ENCODE results near the gene PAPPA2. TPM values are rescaled to one million over a fixed set of nuclear protein-coding genes. Genes with fewer than 3 reads are reported as not detected.
"Not testable (repeated sequence)": the region's sequence is repeated elsewhere in the genome, so short reads cannot be mapped to it uniquely, and the experiment has no call there.

PAPPA2 gene
- total and polyA plus RNA-seq, 2 donors (not counting 1 experiment from before 2014, with no cell fraction given): 0.24 to 4.1 TPM

DNA sequence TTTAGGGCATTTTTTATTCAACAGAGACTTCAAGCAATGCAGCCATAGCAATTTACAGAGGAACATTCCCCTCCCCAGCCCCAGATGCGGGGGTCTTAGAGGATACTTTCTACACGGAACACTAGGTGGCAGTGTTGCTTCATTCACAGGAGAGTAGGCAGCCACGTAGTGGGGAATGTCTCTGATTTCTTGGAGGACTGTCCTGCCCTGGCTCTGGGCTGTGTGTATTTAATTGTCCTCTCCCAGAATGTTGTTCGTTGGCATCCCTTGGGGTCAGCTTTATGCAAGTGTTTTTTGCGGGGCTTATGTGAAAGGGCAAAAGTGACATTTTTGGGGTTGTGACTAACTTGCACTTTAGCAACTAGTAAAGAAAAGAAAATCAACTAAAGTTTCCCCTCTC lies 96.9 kb downstream of the PAPPA2 start:
- Histone ChIP-seq H3K27me3 (ENCODE audit: control insufficient read depth, insufficient read depth, low read length) (peaks cover 3% of the 10 kb centered on the region), H3K9me3 (ENCODE audit: control insufficient read depth, insufficient read depth, low read depth, low read length) (no peaks in the 10 kb centered on the region), H3K36me3 (ENCODE audit: control insufficient read depth, insufficient read depth, low read length) (no peaks in the 10 kb centered on the region), H2AFZ (ENCODE audit: low read length) (no peak overlapping the region), H3K4me3 (replicated peaks in 1 of 4; ENCODE audit: control extremely low read depth in 1 of 4, insufficient read depth in 1 of 4, low read depth in 3 of 4, low read length in 4 of 4) (no peak overlapping the region), H3K79me2 (ENCODE audit: control insufficient read depth, insufficient read depth, low read length) (no peaks in the 10 kb centered on the region), H3K4me2 (ENCODE audit: extremely low read depth, insufficient read depth, low read length) (no peak overlapping the region), H4K20me1 (ENCODE audit: control insufficient read depth, extremely low read depth, insufficient read depth, low read length) (no peaks in the 10 kb centered on the region), H3K4me1 (ENCODE audit: control insufficient read depth, extremely low read depth, insufficient read depth, low read length) (no peaks in the 10 kb centered on the region), H3K9ac (ENCODE audit: insufficient read depth, low read length) (no peak overlapping the region), H3K27ac (ENCODE audit: insufficient read depth, low read length) (no peak overlapping the region)
- DNase-seq (ENCODE audit: low read depth in 2 of 2): peak; percentile 50 to 67
- no peak for TF ChIP-seq EZH2 (IDR thresholded peaks at IDR 0.05; ENCODE audit: low read length, missing control alignments)
- peak; percentile 79 to 99 for TF ChIP-seq CTCF (conservative IDR thresholded peaks at IDR 0.05 in 1 of 2, IDR thresholded peaks at IDR 0.05 in 1 of 2; ENCODE audit: low read depth in 1 of 2, low read length in 2 of 2)

DNA sequence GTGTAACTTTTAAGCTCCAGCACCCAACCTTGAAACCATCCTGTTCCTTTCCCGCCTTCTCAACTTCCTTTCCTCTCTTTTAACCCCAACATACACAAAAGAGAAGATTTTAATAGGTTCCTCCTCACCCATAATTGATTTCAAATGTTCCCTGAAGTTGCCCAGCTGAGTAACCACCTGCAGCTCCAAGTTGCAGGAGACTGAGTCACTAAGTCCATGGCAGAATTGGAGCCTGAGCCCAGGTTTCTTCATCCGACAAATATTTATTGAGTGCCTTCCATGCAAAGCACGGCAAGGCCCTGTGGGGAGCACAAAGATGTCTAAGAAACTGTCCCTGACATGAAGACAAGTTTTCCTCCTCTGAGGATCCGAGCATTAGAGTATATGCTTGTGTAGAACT lies 97.7 kb downstream of the PAPPA2 start:
- TF ChIP-seq CTCF (conservative IDR thresholded peaks at IDR 0.05 in 1 of 2, IDR thresholded peaks at IDR 0.05 in 1 of 2; ENCODE audit: low read depth in 1 of 2, low read length in 2 of 2) (no peak), EZH2 (IDR thresholded peaks at IDR 0.05; ENCODE audit: low read length, missing control alignments) (no peak)
- peaks cover 3% of the 10 kb centered on the region for H3K27me3 ChIP-seq (ENCODE audit: control insufficient read depth, insufficient read depth, low read length)
- H3K27ac ChIP-seq (ENCODE audit: insufficient read depth, low read length): no peak overlapping the region
- no peaks in the 10 kb centered on the region for H3K79me2 ChIP-seq (ENCODE audit: control insufficient read depth, insufficient read depth, low read length)
- H2AFZ ChIP-seq (ENCODE audit: low read length): no peak overlapping the region
- H3K9me3 ChIP-seq (ENCODE audit: control insufficient read depth, insufficient read depth, low read depth, low read length): no peaks in the 10 kb centered on the region
- peak in 1 of 2 donors; percentile 29 for DNase-seq (ENCODE audit: low read depth in 2 of 2)
- H3K4me3 ChIP-seq (replicated peaks in 1 of 4; ENCODE audit: control extremely low read depth in 1 of 4, insufficient read depth in 1 of 4, low read depth in 3 of 4, low read length in 4 of 4): no peak overlapping the region
- H3K9ac ChIP-seq (ENCODE audit: insufficient read depth, low read length): no peak overlapping the region
- no peak overlapping the region for H3K4me2 ChIP-seq (ENCODE audit: extremely low read depth, insufficient read depth, low read length)
- no peaks in the 10 kb centered on the region for H3K4me1 ChIP-seq (ENCODE audit: control insufficient read depth, extremely low read depth, insufficient read depth, low read length)
- no peaks in the 10 kb centered on the region for H3K36me3 ChIP-seq (ENCODE audit: control insufficient read depth, insufficient read depth, low read length)
- no peaks in the 10 kb centered on the region for H4K20me1 ChIP-seq (ENCODE audit: control insufficient read depth, extremely low read depth, insufficient read depth, low read length)

GRCh38 chr1:176561761-176562160 lies 98.8 kb downstream of the PAPPA2 start:
- not testable (repeated sequence) for H3K9me3 ChIP-seq (ENCODE audit: control insufficient read depth, insufficient read depth, low read depth, low read length); H4K20me1 ChIP-seq (ENCODE audit: control insufficient read depth, extremely low read depth, insufficient read depth, low read length); H3K36me3 ChIP-seq (ENCODE audit: control insufficient read depth, insufficient read depth, low read length)

More at GRCh38 chr1:176561761-176562160, 98.8 kb downstream of the PAPPA2 start:
- not testable (repeated sequence) for H3K27me3 ChIP-seq (ENCODE audit: control insufficient read depth, insufficient read depth, low read length); DNase-seq (ENCODE audit: low read depth in 2 of 2); H3K27ac ChIP-seq (ENCODE audit: insufficient read depth, low read length); H3K4me3 ChIP-seq (replicated peaks in 1 of 4; ENCODE audit: control extremely low read depth in 1 of 4, insufficient read depth in 1 of 4, low read depth in 3 of 4, low read length in 4 of 4); H3K9ac ChIP-seq (ENCODE audit: insufficient read depth, low read length); H2AFZ ChIP-seq (ENCODE audit: low read length); H3K79me2 ChIP-seq (ENCODE audit: control insufficient read depth, insufficient read depth, low read length); H3K4me2 ChIP-seq (ENCODE audit: extremely low read depth, insufficient read depth, low read length); H3K4me1 ChIP-seq (ENCODE audit: control insufficient read depth, extremely low read depth, insufficient read depth, low read length)

Measured in fibroblast of lung (primary cell).